ENCODE results near the gene OXSR1. TPM values are rescaled to one million over a fixed set of nuclear protein-coding genes. Genes with fewer than 3 reads are reported as not detected.
"Not testable (repeated sequence)": the region's sequence is repeated elsewhere in the genome, so short reads cannot be mapped to it uniquely, and the experiment has no call there.

The OXSR1 gene
- total RNA-seq, 1 donor from 2014 or later, result 12.1 TPM

DNA sequence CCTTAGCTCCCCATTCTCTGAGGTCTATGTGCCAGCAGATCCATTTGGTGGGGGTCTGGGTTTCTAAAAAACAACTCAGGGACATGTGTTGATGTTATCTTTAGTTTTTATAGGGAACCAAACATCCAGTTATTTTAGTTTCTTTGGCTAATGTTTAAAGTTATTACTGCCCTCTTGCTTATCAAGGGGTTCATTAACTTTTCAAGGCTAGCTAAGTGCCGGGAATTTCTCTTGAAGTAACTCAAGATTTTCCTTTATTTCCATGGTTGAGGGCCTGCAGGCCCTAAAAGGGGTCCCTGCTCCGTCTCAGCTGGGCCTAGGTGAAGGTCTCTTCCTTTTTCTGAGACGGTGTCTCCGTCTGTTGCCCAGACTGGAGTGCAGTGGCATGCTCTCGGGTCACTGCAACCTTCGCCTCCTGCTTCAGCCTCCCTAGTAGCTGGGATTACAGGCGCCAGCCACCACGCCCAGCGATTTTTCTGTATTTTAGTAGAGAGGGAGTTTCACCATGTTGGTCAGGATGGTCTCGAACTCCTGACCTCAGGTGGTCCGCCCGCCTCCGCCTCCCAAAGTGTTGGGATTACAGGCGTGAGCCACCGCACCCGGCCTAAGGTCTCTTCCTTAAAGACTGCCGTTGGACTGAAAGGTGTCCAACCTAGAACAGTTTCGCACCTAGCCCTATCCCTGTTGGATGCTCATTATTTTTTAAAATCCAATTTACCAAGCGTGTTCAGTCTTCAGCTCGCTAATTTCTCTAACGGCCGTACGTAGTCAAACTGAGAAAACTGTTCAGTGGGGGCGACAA is 1.3 kb upstream of the OXSR1 start:
- no peak for ATAC-seq

DNA sequence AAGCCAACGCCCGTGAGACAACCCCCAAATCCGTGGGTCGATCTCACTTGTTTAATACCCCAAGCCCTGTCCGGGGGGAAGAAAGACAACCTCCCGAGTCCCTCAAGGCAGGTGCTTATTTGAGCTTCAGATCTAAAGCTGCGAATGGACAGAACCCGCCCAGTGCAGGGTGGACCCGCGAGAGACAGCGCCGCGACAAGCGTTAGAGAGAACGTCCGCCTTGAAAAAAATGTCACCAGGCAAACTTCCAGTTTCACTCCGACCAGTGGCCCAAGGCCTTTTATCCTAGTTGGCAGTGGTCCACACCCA is 740 bp upstream of the OXSR1 start:
- no peak for ATAC-seq
- no peak for DNase-seq (ENCODE audit: low spot score)

More for the DNA sequence above, 1.3 kb upstream of the OXSR1 start:
- no peak for DNase-seq (ENCODE audit: low spot score)

DNA sequence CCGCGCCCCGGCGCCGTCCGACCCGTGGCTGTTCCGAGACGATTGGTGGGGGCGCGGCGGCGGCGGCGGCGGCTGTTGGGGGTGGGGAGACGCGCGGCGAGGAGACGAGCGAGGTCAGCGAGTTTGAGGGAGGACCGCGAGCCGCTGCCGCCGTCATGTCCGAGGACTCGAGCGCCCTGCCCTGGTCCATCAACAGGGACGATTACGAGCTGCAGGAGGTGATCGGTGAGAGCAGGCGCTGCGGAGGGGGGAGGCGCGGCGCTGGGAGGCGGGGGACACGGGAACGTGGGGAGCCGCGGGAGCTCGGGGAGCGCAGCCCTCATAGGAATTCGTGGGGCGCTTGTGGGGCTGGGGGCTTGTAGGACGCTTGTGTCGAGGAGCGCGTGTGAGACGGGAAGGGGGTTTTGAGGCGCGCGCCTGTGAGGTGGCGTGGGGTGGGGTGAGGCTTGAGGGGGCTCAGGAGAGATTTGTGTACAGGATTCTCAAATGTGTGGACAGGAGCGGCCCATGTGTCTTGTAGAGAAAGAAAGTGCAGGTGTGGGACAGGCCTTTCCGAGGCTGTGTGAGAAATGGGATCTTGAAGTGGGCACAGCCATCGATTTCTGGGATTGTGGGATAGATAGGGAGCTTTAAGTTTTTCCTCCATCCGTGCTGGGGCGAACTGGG is 518 bp downstream of the OXSR1 start:
- DNase-seq (ENCODE audit: low spot score) (no peak), ATAC-seq (peak; percentile 48)

DNA sequence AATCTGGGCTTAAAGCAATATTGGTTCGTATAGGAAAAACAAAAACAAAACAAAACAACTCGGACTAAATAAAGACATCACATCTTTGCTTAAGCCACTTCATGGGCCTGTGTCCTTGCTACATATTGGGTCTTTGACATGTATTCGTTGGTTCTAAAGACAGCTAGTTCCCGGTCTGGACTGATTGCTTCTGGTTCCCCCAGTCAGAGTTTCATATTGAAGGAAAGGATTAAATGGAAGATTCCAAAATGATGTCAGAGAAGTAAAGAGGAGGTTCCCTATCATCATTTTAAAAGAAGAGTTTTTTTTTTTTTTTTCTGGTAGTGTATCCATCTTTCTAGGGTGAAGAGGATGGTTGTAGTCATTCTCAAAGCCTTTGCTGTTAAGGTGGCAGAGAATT is 2.3 kb downstream of the OXSR1 start:
- no peak for ATAC-seq
- DNase-seq (ENCODE audit: low spot score), result no peak

DNA sequence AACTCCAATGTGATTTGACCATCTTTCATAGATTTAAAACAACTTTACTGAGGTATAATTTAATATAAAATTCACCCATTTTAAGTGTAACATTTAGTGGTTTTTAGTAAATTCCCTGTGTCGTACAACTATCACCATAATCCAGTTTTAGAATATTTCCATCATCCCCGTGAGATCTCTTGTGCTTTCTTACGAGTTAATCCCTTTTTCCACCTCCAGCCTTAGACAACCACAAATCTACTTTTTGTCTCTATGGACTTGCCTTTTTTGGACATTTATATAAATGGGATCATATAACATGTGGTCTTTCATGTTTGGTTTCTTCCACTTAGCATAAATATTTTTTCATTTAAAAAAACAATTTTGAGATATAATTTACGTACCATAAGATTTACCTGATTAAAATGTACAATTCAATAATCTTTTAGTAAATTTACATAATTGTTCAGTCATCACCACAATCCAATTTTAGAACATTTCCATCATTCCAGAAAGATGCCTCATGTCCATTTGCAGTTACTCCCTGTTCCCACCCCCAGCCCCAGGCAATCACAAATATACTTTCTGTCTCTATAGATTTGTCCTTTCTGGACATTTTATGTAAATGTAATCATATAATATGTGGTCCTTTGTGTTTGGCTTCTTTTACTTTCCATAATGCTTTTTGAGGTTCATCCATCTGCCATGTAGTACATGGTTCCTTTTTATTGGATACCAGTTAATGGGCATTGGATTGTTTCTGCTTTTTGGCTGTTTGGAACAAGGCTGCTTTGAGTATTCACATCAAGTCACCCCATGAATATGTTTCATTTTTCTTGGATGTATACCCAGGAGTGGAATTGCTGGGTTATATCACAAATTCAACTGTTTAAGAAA is 3.1 kb downstream of the OXSR1 start:
- DNase-seq (ENCODE audit: low spot score), result no peak
- ATAC-seq, result no peak

DNA sequence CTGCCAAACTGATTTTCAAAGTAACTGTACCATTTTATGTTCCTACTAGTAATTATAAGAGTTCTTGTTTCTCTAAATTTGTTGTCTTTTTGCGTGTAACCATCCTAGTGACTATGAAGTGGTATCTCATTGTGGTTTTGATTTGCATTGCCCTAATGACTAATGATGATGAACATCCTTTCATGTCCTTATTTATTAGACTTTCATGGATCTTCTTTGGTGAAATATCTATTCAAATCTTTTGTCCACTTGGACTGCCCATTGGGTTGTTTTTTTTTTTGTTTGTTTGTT is 3.6 kb downstream of the OXSR1 start:
- DNase-seq (ENCODE audit: low spot score) (no peak), ATAC-seq (no peak)

DNA sequence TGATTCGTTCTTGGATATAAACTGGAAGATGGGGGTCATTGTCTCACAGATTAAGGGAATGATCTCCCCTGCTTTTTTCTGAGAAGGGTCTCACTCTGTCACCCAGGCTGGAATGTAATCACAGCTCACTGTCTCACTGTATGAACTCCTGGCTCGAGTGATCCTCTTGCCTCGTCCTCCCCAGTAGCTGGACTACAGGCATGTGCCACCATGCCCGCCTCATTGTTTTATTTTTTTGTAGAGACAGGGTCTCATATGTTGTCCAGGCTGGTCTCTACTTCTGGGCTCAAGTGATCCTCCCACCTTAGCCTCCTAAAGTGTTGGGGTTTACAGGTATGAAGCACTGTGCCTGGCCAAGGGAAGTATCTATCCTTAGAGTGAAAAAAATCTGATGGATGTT is 5.4 kb downstream of the OXSR1 start:
- DNase-seq (ENCODE audit: low spot score), result no peak
- ATAC-seq, result no peak

DNA sequence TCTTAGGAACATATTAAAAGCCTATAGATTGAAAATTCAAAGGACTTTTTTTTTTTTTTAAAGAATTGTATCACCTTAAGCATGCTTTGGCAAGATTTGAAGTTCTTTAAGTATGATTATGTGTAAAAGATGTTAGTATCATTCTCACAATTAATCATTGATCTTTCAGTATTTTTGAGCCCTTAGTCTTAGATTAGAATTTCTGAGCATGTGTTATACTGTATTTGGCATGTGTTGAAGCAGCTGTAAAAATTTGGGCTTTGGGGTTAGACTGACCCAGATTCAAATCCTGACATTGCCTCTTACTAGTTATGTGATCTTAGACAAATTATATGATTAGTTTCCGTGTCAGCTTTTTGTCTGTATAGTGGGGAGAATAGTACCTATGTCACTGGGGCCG is 6.3 kb downstream of the OXSR1 start:
- DNase-seq (ENCODE audit: low spot score) (no peak), ATAC-seq (no peak)

DNA sequence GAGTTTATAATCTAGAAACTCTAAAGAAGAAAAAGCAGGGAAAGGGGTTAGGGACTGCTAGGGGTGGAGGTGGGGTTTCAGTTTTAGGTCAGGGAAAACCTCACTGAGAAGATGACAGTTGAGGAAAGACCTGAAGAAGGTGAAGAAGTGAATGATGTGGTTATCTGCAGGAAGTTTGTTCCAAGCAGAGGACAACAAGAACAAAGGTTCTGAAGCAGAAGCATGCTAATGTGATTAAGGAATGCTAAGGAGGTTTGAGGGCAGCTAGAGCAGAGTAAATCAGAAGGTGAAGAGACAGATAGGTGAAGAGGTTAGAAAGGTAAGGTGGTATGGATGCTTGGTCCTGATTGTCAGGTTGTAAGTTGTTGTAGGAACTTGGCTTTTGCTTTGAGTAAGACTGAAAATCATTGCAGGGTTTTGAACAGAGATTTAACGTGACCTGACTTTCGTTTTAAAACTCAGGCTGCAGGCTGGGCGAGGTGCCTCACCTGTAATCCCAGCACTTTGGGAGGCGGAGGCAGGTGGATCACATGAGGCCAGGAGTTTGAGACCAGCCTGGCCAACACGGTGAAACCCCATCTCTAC is 8.6 kb downstream of the OXSR1 start:
- no peak for ATAC-seq

DNA sequence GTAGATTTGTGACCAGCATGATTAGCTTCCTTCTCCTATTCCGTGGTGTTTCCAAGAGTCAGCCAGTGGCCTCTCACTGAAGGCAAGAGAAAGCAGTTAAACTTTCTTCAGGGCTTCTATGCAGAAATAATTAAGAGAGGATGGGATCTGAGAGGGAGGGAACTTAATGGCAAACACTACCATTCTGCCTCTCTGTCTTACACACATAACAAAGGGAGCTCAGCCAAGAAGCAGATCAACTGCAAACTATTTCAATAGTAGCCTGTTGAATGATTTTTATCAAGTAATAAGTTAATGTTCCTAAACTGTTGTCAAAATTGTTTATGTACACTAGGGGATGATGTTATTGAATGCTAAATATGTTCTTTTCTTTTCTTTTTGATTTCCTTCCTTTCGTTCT is 11.8 kb downstream of the OXSR1 start:
- no peak for DNase-seq (ENCODE audit: low spot score)
- peak; percentile 30 for ATAC-seq

More for the DNA sequence above, 8.6 kb downstream of the OXSR1 start:
- no peak for DNase-seq (ENCODE audit: low spot score)

DNA sequence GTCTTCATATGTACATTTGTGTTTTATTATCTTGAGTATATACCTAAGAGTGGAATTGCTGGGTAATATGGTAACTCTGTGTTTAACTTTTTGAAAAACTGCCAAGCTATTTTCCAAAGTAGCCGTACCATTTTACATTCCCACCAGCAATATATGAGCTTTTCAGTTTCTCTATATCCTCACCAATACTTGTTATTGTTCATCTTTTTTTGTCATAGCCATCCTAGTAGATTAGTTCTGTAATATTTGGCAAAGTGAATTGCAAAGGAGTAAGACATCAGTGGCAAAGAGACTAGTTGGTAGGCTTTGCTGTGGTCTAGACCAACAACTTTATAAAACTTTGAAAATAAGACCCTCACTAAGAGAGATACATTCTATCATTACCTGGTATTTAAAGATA is 21.4 kb downstream of the OXSR1 start:
- ATAC-seq (no peak), DNase-seq (ENCODE audit: low spot score) (no peak)

DNA sequence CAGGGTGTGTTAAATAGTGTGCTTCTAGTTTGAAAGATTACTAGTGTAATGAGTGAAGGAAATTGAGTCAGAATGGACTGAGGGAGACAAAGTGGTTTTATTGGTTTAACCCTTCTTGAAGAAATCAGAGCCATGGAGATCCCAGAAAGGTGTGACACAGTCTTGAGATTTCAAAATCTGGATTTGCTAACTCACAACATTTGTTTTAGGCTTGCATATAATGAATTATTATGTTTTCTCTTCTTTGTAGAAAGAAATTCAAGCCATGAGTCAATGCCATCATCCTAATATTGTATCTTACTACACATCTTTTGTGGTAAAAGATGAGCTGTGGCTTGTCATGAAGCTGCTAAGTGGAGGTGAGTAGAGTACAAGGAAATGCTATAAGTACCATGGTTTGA is 25.1 kb downstream of the OXSR1 start:
- ATAC-seq (no peak), DNase-seq (ENCODE audit: low spot score) (no peak)

DNA sequence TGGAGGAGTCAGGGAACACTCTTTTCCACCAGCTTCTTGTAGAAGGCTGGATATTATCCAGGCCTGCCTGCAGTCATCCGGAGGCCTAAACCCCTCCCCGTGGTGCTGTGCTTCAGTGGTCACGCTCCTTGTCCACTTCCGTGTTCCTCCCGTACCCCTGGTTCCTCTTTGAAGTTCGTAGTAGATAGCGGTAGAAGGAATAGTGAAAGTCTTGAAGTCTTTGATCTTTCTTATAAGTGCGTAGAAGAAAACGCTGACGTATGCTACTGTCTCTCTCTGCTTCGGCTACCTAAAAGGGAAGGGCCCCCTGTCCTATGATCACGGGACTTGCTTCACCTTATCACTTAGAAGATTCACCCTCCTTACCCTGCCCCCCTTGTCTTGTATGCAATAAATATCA is 37.6 kb downstream of the OXSR1 start:
- ATAC-seq; DNase-seq (ENCODE audit: low spot score): not testable (repeated sequence)

DNA sequence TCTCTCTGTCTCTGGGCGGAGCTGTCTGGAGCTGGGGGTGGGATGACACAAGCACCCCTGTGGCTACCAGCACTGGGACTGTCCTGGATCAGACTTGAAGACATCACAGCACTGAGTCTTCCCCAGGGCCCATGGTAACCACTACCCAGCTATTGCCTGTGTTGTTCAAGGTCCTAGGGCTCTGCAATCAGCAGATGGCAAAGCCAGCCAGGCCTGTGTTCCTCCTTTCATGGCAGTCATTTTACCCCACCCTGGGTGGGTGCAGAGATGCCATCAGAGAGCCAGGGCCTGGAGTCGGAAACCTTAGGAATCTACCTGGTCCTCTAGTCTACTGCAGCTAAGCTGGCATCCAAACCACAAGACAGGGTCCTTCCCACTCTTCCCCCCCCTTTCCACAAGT is 38.4 kb downstream of the OXSR1 start:
- ATAC-seq, result no peak
- DNase-seq (ENCODE audit: low spot score), result no peak

DNA sequence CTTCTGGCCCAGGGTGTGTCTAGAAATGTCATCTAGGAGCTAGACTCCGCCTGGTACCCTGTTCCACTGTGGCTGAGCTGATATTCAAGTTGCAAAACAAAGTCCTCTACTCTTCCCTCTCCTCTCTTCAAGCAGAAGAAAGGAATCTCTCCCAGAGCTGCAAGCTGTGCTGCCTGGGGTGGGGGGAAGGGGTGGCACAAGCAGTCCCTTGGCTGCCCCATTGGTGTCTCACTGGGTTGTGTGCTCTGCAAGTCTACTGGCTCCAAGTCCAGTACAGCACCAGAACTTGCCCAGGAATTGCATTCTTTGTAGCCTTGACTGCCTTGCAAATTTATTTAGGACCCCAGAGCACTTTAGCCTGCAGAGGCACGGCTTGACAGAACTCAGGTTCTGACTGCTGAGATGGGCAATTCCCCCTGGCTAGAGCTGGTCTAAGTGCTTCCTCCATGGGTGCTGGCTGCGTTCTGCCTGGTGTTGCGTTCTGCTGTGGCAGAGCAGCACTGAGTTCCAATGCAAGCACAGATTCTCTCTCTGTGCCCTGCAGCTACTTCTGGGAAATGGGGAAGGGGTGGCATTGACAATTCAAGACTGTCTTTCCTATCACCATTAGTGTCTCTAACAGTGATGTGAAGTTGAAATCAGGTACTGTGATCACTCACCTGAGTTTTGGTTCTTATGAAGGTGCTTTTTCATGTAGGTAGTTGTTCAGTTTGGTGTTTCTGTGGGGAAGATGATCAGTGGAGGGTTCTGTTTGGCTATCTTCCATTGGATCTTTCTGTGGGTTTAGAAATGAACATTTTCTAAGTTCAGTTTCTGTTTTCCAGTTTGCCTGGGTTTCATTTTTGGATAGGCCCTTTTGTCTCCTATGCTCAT is 39.5 kb downstream of the OXSR1 start:
- no peak for DNase-seq (ENCODE audit: low spot score)
- ATAC-seq, result no peak

DNA sequence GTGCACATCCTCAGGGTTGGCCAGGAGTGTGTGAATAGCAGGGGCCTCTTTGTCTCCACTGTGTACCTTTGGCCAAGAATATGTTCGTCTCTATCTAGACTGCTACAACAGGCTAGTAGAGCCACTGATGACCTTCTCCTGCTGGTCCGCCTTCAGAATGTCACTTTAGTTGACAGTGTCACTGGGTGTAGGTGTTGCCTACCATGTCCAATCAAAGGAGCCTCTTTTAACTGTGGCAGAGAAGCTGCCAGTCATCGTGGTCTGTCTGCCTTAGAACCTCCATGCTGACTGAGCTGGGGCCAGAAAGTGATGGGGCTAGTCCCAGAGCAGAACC is 40.1 kb downstream of the OXSR1 start:
- ATAC-seq, result no peak

DNA sequence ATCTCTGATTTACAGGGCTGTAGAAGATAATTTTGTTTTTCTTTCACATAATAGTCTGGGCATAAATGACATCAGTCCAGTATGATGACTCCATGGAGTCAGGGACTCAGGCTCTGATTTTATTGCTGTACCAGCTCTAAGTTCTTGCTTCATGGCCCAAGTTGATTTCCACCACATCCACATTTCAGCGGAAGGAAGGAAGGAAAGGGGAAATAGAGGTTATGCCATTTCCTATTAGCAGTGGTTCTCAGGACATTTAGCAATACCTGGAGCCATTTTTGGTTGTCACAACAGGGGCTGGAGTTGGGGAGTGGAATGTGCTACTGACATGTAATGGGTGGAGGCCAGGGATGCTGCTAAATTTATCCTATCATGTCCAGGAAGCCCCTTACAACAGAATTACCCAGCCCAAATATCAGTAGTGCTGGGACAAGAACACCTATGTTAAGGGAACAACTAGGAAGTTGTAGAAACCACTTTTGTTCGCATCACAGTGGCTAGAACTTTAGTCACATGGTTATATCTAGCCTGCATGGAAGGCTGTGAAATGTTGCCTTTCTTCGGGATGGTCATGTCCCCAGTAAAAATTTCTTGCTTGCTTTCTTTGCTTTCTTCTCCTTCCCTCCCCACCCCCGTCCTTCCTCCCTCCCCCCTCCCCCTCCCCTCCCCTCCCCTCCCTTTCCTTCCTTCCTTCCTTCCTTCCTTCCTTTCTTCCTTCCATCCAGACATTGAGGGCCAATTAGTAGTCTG is 42.1 kb downstream of the OXSR1 start:
- ATAC-seq, result no peak
- DNase-seq (ENCODE audit: low spot score), result no peak

More for the DNA sequence above, 40.1 kb downstream of the OXSR1 start:
- DNase-seq (ENCODE audit: low spot score), result no peak

DNA sequence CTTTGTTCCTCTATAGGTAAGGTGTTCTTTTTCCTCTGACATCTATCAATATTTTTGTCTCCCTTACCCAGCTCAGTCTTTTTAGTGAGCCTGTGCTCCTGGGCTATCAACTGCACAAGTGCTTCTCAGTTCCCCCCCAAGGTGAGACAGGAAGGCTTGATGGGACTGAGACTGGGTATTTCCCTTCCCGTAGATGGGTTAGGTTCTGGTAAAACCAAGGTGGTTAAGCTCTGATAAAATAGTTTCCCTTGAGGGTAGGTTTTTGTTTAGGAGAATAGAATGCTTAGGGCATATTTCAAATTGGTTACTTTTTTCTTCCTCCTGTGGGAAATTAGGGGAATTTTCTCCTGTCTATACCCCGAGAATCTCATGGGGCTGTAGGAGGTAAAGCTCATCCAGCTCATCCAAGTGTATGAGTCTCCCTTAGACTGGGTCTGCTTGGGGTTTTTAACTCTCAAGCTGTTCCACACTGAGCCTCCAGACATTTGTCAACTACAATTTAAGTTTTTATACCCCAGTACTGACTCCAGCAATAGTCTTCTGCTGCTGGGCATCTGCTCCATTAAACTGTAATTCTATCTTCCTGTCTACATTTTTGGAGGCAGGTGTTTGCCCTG is 44.9 kb downstream of the OXSR1 start:
- ATAC-seq (no peak), DNase-seq (ENCODE audit: low spot score) (no peak)

DNA sequence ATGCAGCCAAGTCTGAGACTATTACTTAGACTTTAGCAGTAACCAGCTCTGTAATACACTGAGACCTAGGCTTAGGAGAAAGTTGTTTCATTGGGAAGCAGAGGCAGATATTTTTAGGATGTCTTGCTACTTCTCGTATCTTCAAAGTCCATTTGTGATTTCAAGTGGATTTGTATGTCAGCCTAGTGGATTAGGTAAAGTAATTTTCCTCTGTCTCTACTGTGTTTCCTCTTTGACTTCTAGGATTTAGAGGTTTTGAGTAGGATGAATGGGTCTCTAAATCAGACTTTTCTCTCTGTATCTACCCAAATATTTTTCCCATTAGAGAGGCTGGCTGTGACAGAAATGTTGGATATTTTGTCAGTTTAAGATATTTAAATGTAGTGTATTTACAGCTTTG is 46.8 kb downstream of the OXSR1 start:
- ATAC-seq, result no peak

DNA sequence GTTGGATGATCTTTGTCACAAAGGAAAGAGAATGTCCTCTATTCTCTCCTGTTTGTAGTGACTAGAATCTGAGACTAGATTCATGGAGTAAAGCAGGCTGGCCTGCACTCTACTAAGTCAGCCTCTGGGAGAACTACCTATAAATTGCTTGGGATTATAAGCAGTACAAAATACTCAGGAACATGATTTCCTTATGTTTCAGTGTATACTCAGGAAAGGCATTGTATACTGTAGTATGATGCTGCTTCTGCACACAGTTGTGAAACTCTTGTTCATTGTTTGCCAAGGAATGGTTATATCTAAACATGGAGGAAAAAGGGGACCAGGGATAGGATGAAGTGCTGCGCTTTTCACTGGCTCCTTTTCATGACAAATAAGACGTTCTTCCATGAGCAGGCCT is 49.2 kb downstream of the OXSR1 start:
- ATAC-seq (no peak), DNase-seq (ENCODE audit: low spot score) (no peak)

More for the DNA sequence above, 46.8 kb downstream of the OXSR1 start:
- no peak for DNase-seq (ENCODE audit: low spot score)
